KMS-11 (cell line): ENCODE measurements around the gene C16orf54.
"Not testable (repeated sequence)": the region's sequence is repeated elsewhere in the genome, so short reads cannot be mapped to it uniquely, and the experiment has no call there.

Experiments
- H2AFZ ChIP-seq: fragments of 200-600 bp; sonication (generic); 2 replicates; pipeline ENCODE4 v1.6.1; 2016; ENCODE audit warnings: antibody characterized with exemption, mixed run types, low read depth
- H3K27ac ChIP-seq: fragments of 200-600 bp; sonication (generic); 2 replicates; pipeline ENCODE4 v1.6.1; 2016; ENCODE audit warnings: mild to moderate bottlenecking, mixed run types
- H3K27me3 ChIP-seq: fragments of 200-600 bp; sonication (generic); 2 replicates; pipeline ENCODE4 v1.6.1; 2017; ENCODE audit warnings: mild to moderate bottlenecking, low read depth, mixed run types, moderate library complexity; ENCODE audit not compliant: insufficient read depth
- H3K36me3 ChIP-seq: fragments of 200-600 bp; sonication (generic); 2 replicates; pipeline ENCODE4 v1.6.1; 2017; ENCODE audit warnings: mild to moderate bottlenecking, mixed run types; ENCODE audit not compliant: insufficient read depth
- H3K4me1 ChIP-seq: fragments of 200-600 bp; sonication (generic); 2 replicates; pipeline ENCODE4 v1.6.1; 2016; ENCODE audit warnings: mild to moderate bottlenecking, low read depth, mixed run types; ENCODE audit not compliant: poor library complexity, severe bottlenecking
- H3K4me2 ChIP-seq: fragments of 200-600 bp; sonication (generic); 2 replicates; pipeline ENCODE4 v1.7.0; 2016; ENCODE audit warnings: mild to moderate bottlenecking, mixed run types
- H3K4me3 ChIP-seq: fragments of 200-600 bp; sonication (generic); IDR thresholded peaks from 2 replicates; pipeline ENCODE4 v1.6.1; 2017; ENCODE audit warnings: low read depth, low read length, mixed read lengths; ENCODE audit not compliant: insufficient read depth
- H3K79me2 ChIP-seq: fragments of 200-600 bp; sonication (generic); 2 replicates; pipeline ENCODE4 v1.6.1; 2016; ENCODE audit warnings: low read depth, mixed run types; ENCODE audit not compliant: insufficient read depth
- H3K9ac ChIP-seq: fragments of 200-600 bp; sonication (generic); 2 replicates; pipeline ENCODE4 v1.6.1; 2016; ENCODE audit warnings: mild to moderate bottlenecking, mixed run types
- H4K20me1 ChIP-seq: fragments of 200-600 bp; sonication (generic); 2 replicates; pipeline ENCODE4 v1.6.1; 2016; ENCODE audit warnings: mild to moderate bottlenecking, mixed run types; ENCODE audit not compliant: insufficient read depth
- TF ChIP-seq, protein P1 (sequence below): fragments of 200-600 bp; sonication (generic); conservative IDR thresholded peaks from 2 replicates; pipeline ENCODE4 v1.6.1; 2017; ENCODE audit warnings: low read depth, mild to moderate bottlenecking, antibody characterized with exemption, low read length, moderate library complexity, mixed read lengths

Gene C16orf54

GRCh38 chr16:29698484-29699323 lies 47.1 kb downstream of the C16orf54 start:
- no peak overlapping the region for H2AFZ ChIP-seq
- H3K4me3 ChIP-seq, result no peak overlapping the region
- H3K4me1 ChIP-seq, result peaks cover 15% of the 10 kb centered on the region
- no peaks in the 10 kb centered on the region for H3K79me2 ChIP-seq
- no peaks in the 10 kb centered on the region for H4K20me1 ChIP-seq
- TF ChIP-seq, protein P1, sequence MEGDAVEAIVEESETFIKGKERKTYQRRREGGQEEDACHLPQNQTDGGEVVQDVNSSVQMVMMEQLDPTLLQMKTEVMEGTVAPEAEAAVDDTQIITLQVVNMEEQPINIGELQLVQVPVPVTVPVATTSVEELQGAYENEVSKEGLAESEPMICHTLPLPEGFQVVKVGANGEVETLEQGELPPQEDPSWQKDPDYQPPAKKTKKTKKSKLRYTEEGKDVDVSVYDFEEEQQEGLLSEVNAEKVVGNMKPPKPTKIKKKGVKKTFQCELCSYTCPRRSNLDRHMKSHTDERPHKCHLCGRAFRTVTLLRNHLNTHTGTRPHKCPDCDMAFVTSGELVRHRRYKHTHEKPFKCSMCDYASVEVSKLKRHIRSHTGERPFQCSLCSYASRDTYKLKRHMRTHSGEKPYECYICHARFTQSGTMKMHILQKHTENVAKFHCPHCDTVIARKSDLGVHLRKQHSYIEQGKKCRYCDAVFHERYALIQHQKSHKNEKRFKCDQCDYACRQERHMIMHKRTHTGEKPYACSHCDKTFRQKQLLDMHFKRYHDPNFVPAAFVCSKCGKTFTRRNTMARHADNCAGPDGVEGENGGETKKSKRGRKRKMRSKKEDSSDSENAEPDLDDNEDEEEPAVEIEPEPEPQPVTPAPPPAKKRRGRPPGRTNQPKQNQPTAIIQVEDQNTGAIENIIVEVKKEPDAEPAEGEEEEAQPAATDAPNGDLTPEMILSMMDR, result no peak
- H3K36me3 ChIP-seq, result no peaks in the 10 kb centered on the region
- H3K4me2 ChIP-seq, result no peak overlapping the region
- no peak overlapping the region for H3K27ac ChIP-seq
- peaks cover 12% of the 10 kb centered on the region for H3K27me3 ChIP-seq
- H3K9ac ChIP-seq, result no peak overlapping the region

- Histone ChIP-seq H3K79me2 (no peaks in the 10 kb centered on the region), H2AFZ (no peak overlapping the region), H3K9ac (no peak overlapping the region), H3K27me3 (peaks cover 12% of the 10 kb centered on the region), H3K36me3 (no peaks in the 10 kb centered on the region), H3K27ac (no peak overlapping the region), H3K4me2 (no peak overlapping the region), H3K4me3 (no peak overlapping the region), H3K4me1 (peaks cover 15% of the 10 kb centered on the region), H4K20me1 (no peaks in the 10 kb centered on the region)
- TF ChIP-seq, protein P1, result no peak
Observed at GRCh38 chr16:29698042-29698441, 47.7 kb downstream of the C16orf54 start.

- Histone ChIP-seq H2AFZ (no peak overlapping the region), H3K9ac (no peak overlapping the region), H3K27me3 (peaks cover 12% of the 10 kb centered on the region), H3K4me2 (no peak overlapping the region), H3K27ac (no peak overlapping the region), H3K36me3 (no peaks in the 10 kb centered on the region), H3K4me3 (no peak overlapping the region), H4K20me1 (no peaks in the 10 kb centered on the region), H3K4me1 (peaks cover 14% of the 10 kb centered on the region), H3K79me2 (no peaks in the 10 kb centered on the region)
- TF ChIP-seq, protein P1, result no peak
Observed at GRCh38 chr16:29697391-29697790, 48.4 kb downstream of the C16orf54 start.

GRCh38 chr16:29696881-29697331 lies 48.9 kb downstream of the C16orf54 start:
- TF ChIP-seq, protein P1, result no peak
- Histone ChIP-seq H3K4me1 (peaks cover 10% of the 10 kb centered on the region), H3K36me3 (no peaks in the 10 kb centered on the region), H2AFZ (no peak overlapping the region), H3K79me2 (no peaks in the 10 kb centered on the region), H3K27me3 (peaks cover 12% of the 10 kb centered on the region), H3K4me2 (no peak overlapping the region), H3K27ac (no peak overlapping the region), H3K9ac (no peak overlapping the region), H4K20me1 (no peaks in the 10 kb centered on the region), H3K4me3 (no peak overlapping the region)

- H4K20me1 ChIP-seq, H2AFZ ChIP-seq, H3K36me3 ChIP-seq, H3K4me2 ChIP-seq, H3K4me1 ChIP-seq, H3K27ac ChIP-seq, H3K79me2 ChIP-seq, H3K9ac ChIP-seq, H3K4me3 ChIP-seq: not testable (repeated sequence)
- H3K27me3 ChIP-seq, result peaks cover 12% of the 10 kb centered on the region
Observed at GRCh38 chr16:29695675-29696074, 50.1 kb downstream of the C16orf54 start.
